NCI-H2107 (cell line): ENCODE measurements around the gene SH3BP5.

ENCODE experiments used
- DNase-seq: peaks from one replicate; lab custom pipeline; 2025; lab: John Stamatoyannopoulos, UW

The SH3BP5 gene

GRCh38 chr3:15243822-15244482 is 88.4 kb downstream of the SH3BP5 start:
- DNase-seq, result no peak

GRCh38 chr3:15241341-15241740 is 91.0 kb downstream of the SH3BP5 start:
- no peak for DNase-seq

GRCh38 chr3:15229262-15229661 is 103.1 kb downstream of the SH3BP5 start:
- no peak for DNase-seq

- DNase-seq, result no peak
These were observed 104.2 kb downstream of the SH3BP5 start for GRCh38 chr3:15228147-15228546.

GRCh38 chr3:15223685-15224572 is 108.5 kb downstream of the SH3BP5 start:
- DNase-seq, result no peak

GRCh38 chr3:15221574-15222217 is 110.7 kb downstream of the SH3BP5 start:
- DNase-seq, result no peak

GRCh38 chr3:15220661-15221060 is 111.7 kb downstream of the SH3BP5 start:
- DNase-seq, result no peak

- DNase-seq, result no peak
These were observed 112.3 kb downstream of the SH3BP5 start for GRCh38 chr3:15220056-15220455.

GRCh38 chr3:15218689-15219088 is 113.7 kb downstream of the SH3BP5 start:
- DNase-seq, result no peak

- no peak for DNase-seq
These were observed 114.5 kb downstream of the SH3BP5 start for GRCh38 chr3:15217841-15218267.

GRCh38 chr3:15217011-15217671 is 115.2 kb downstream of the SH3BP5 start:
- no peak for DNase-seq

GRCh38 chr3:15216501-15216900 is 115.9 kb downstream of the SH3BP5 start:
- DNase-seq, result no peak

- no peak for DNase-seq
These were observed 116.4 kb downstream of the SH3BP5 start for GRCh38 chr3:15215996-15216395.

GRCh38 chr3:15214758-15215157 is 117.6 kb downstream of the SH3BP5 start:
- DNase-seq, result no peak

- DNase-seq, result no peak
These were observed 120.4 kb downstream of the SH3BP5 start for GRCh38 chr3:15211937-15212336.

GRCh38 chr3:15207836-15208504 is 124.4 kb downstream of the SH3BP5 start:
- DNase-seq, result no peak

- DNase-seq, result no peak
These were observed 125.5 kb downstream of the SH3BP5 start for GRCh38 chr3:15206662-15207576.

- no peak for DNase-seq
These were observed 126.3 kb downstream of the SH3BP5 start, which contains the start of gene CAPN7 for GRCh38 chr3:15205934-15206661. TSS of gene CAPN7 (plus strand) at chr3:15206246. CDS start at chr3:15206496, 250 bp downstream.

GRCh38 chr3:15205482-15205933 is 126.9 kb downstream of the SH3BP5 start:
- DNase-seq, result no peak
